Central memory CD8-positive, alpha-beta T cell (primary cell): ENCODE results near the gene SLC6A19.

Source experiments
- ATAC-seq: fragments of 150-1000 bp; cut with Tn5 transposase; replicated peaks from 2 replicates; pipeline ENCODE4 v1.10.0; 2022; ENCODE audit warnings: mild to moderate bottlenecking, moderate FRiP score, moderate number of reproducible peaks; ENCODE audit not compliant: poor library complexity, severe bottlenecking; ENCODE audit errors: extremely low read depth
- DNase-seq, 2 donors: peaks; one replicate each; pipeline ENCODE4 v3.0.0; 2021; ENCODE audit warnings: low spot score in 2 of 2
- H3K27ac Mint-ChIP-seq: one replicate; pipeline ENCODE4 v1.8.0; 2022; ENCODE audit warnings: low read depth, mild to moderate bottlenecking, moderate library complexity, mixed read lengths
- H3K27me3 Mint-ChIP-seq: one replicate; pipeline ENCODE4 v1.8.0; 2022; ENCODE audit warnings: mixed read lengths
- H3K36me3 Mint-ChIP-seq: one replicate; pipeline ENCODE4 v1.8.0; 2022; ENCODE audit warnings: mild to moderate bottlenecking, moderate library complexity, mixed read lengths; ENCODE audit not compliant: insufficient read depth
- H3K4me1 Mint-ChIP-seq: one replicate; pipeline ENCODE4 v1.8.0; 2022; ENCODE audit warnings: mixed read lengths
- H3K4me3 Mint-ChIP-seq: one replicate; pipeline ENCODE4 v1.8.0; 2022; ENCODE audit warnings: mild to moderate bottlenecking, moderate library complexity, mixed read lengths
- H3K9me3 Mint-ChIP-seq: one replicate; pipeline ENCODE4 v1.8.0; 2022; ENCODE audit warnings: mixed read lengths

SLC6A19 gene

GRCh38 chr5:1178529-1179382 is 22.6 kb upstream of the SLC6A19 start:
- Mint-ChIP-seq H3K9me3 (no peaks in the 10 kb centered on the region), H3K36me3 (no peaks in the 10 kb centered on the region), H3K4me1 (no peaks in the 10 kb centered on the region), H3K4me3 (no peak overlapping the region), H3K27ac (no peak overlapping the region), H3K27me3 (peaks cover 9% of the 10 kb centered on the region)
- ATAC-seq (no peak), DNase-seq (no peak)

- Mint-ChIP-seq H3K9me3 (no peaks in the 10 kb centered on the region), H3K4me1 (no peaks in the 10 kb centered on the region), H3K36me3 (no peaks in the 10 kb centered on the region)
Observed at GRCh38 chr5:1179383-1179715, 22.0 kb upstream of the SLC6A19 start.

GRCh38 chr5:1180096-1180495 is 21.3 kb upstream of the SLC6A19 start:
- no peaks in the 10 kb centered on the region for H3K9me3 Mint-ChIP-seq
- ATAC-seq (no peak), DNase-seq (no peak)
- no peak overlapping the region for H3K27ac Mint-ChIP-seq
- H3K36me3 Mint-ChIP-seq, result no peaks in the 10 kb centered on the region
- H3K4me3 Mint-ChIP-seq, result no peak overlapping the region
- no peaks in the 10 kb centered on the region for H3K4me1 Mint-ChIP-seq
- peaks cover 9% of the 10 kb centered on the region for H3K27me3 Mint-ChIP-seq

More at GRCh38 chr5:1179383-1179715, 22.0 kb upstream of the SLC6A19 start:
- H3K4me3 Mint-ChIP-seq, result no peak overlapping the region
- no peak for DNase-seq
- no peak for ATAC-seq
- H3K27me3 Mint-ChIP-seq, result peaks cover 9% of the 10 kb centered on the region
- H3K27ac Mint-ChIP-seq, result no peak overlapping the region

- no peaks in the 10 kb centered on the region for H3K36me3 Mint-ChIP-seq
- H3K4me1 Mint-ChIP-seq, result no peaks in the 10 kb centered on the region
- H3K9me3 Mint-ChIP-seq, result no peaks in the 10 kb centered on the region
- ATAC-seq (no peak), DNase-seq (no peak)
- H3K27me3 Mint-ChIP-seq, result peaks cover 9% of the 10 kb centered on the region
- H3K27ac Mint-ChIP-seq, result no peak overlapping the region
- H3K4me3 Mint-ChIP-seq, result no peak overlapping the region
Observed at GRCh38 chr5:1180841-1181271, 20.5 kb upstream of the SLC6A19 start.

- Mint-ChIP-seq H3K27me3 (peaks cover 9% of the 10 kb centered on the region), H3K27ac (no peak overlapping the region), H3K4me1 (no peaks in the 10 kb centered on the region), H3K4me3 (no peak overlapping the region), H3K9me3 (no peaks in the 10 kb centered on the region), H3K36me3 (no peaks in the 10 kb centered on the region)
- ATAC-seq, result no peak
- no peak for DNase-seq
Observed at GRCh38 chr5:1181451-1182359, 19.7 kb upstream of the SLC6A19 start.

GRCh38 chr5:1182360-1182632 is 19.1 kb upstream of the SLC6A19 start:
- H3K4me3 Mint-ChIP-seq, result no peak overlapping the region
- ATAC-seq, result no peak
- no peaks in the 10 kb centered on the region for H3K4me1 Mint-ChIP-seq
- H3K27me3 Mint-ChIP-seq, result peaks cover 9% of the 10 kb centered on the region
- H3K27ac Mint-ChIP-seq, result no peak overlapping the region
- H3K36me3 Mint-ChIP-seq, result no peaks in the 10 kb centered on the region
- no peak for DNase-seq
- H3K9me3 Mint-ChIP-seq, result no peaks in the 10 kb centered on the region

GRCh38 chr5:1182633-1183423 is 18.6 kb upstream of the SLC6A19 start:
- Mint-ChIP-seq H3K9me3 (no peaks in the 10 kb centered on the region), H3K36me3 (no peaks in the 10 kb centered on the region), H3K27ac (no peak overlapping the region), H3K4me1 (no peaks in the 10 kb centered on the region), H3K27me3 (peaks cover 9% of the 10 kb centered on the region), H3K4me3 (no peak overlapping the region)
- DNase-seq (no peak), ATAC-seq (no peak)

GRCh38 chr5:1183424-1184162 is 17.8 kb upstream of the SLC6A19 start:
- Mint-ChIP-seq H3K9me3 (no peaks in the 10 kb centered on the region), H3K36me3 (no peaks in the 10 kb centered on the region), H3K27me3 (peaks cover 10% of the 10 kb centered on the region), H3K27ac (no peak overlapping the region), H3K4me1 (no peaks in the 10 kb centered on the region), H3K4me3 (no peak overlapping the region)
- DNase-seq (no peak), ATAC-seq (no peak)

GRCh38 chr5:1184163-1184470 is 17.3 kb upstream of the SLC6A19 start:
- Mint-ChIP-seq H3K4me1 (no peaks in the 10 kb centered on the region), H3K27me3 (peaks cover 13% of the 10 kb centered on the region), H3K27ac (no peak overlapping the region), H3K36me3 (no peaks in the 10 kb centered on the region), H3K9me3 (no peaks in the 10 kb centered on the region), H3K4me3 (no peak overlapping the region)
- DNase-seq, result no peak
- ATAC-seq, result no peak

- no peak for DNase-seq
- no peak overlapping the region for H3K4me3 Mint-ChIP-seq
- H3K4me1 Mint-ChIP-seq, result no peaks in the 10 kb centered on the region
- H3K27ac Mint-ChIP-seq, result no peak overlapping the region
- ATAC-seq, result no peak
- H3K9me3 Mint-ChIP-seq, result no peaks in the 10 kb centered on the region
- peaks cover 16% of the 10 kb centered on the region for H3K27me3 Mint-ChIP-seq
- H3K36me3 Mint-ChIP-seq, result no peaks in the 10 kb centered on the region
Observed at GRCh38 chr5:1184481-1184880, 16.9 kb upstream of the SLC6A19 start.

GRCh38 chr5:1185038-1185627 is 16.3 kb upstream of the SLC6A19 start:
- no peak overlapping the region for H3K27ac Mint-ChIP-seq

More at GRCh38 chr5:1185038-1185627, 16.3 kb upstream of the SLC6A19 start:
- Mint-ChIP-seq H3K36me3 (no peaks in the 10 kb centered on the region), H3K4me1 (no peaks in the 10 kb centered on the region), H3K27me3 (peaks cover 23% of the 10 kb centered on the region), H3K4me3 (no peak overlapping the region), H3K9me3 (no peaks in the 10 kb centered on the region)
- ATAC-seq (no peak), DNase-seq (no peak)
